Measurements from ENCODE around the gene HAGHL.

The HAGHL gene

GRCh38 chr16:776824-777223, 49.9 kb downstream of the HAGHL start:
- no peak for DNase-seq

GRCh38 chr16:777826-778225, 50.9 kb downstream of the HAGHL start:
- no peak for DNase-seq

- no peak for DNase-seq
Measured at GRCh38 chr16:778447-778846, 51.5 kb downstream of the HAGHL start.

- no peak for DNase-seq
Measured at GRCh38 chr16:778909-779527, 52.1 kb downstream of the HAGHL start.
